ENCODE results near the gene ANKRD22.
"Not testable (repeated sequence)": the region's sequence is repeated elsewhere in the genome, so short reads cannot be mapped to it uniquely, and the experiment has no call there.

Gene ANKRD22

DNA sequence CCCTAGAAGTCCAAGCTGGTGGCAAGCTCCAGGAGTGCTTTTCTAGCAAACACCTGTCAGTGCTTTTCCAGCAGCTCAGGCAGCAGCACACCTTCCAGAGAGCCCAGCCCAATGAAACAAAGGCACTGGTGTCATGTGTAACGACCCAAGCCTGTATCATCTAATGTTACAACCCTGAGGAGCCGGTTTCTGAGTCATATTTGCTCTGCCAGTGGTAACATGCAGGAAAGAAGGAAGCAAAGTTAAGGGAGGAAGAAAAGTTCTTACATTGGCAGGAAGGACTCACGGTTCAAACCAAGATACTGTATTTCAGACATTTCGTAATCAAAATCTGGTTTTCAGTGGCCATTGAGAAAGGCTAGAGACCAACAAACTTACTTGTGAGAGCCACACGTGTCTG is at the start of gene ANKRD22:
TSS of gene ANKRD22 (minus strand) at position 139 of the 400 bp plus-strand sequence. CDS start 237 bp downstream, outside the sequence.
- DNase-seq, result no peak

DNA sequence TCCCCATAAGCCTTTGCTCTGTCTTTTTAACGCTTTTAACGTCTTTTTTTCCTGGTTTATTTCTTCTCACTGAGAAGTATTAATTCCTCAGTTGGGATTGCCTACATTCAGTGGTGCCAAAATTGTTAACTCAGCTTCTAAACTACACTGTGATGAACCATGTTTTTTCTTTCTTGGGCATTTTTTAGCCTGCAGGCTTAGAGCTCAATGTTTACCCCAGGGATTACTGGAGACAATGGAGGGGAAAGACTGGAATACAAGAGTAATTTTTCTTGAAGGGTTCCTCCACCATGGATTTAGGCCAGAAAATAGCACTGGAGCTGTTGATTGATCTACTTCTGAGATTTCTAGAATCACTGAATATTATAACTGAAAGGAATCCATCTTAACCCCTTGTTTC is 48.2 kb upstream of the ANKRD22 start:
- no peak for DNase-seq

DNA sequence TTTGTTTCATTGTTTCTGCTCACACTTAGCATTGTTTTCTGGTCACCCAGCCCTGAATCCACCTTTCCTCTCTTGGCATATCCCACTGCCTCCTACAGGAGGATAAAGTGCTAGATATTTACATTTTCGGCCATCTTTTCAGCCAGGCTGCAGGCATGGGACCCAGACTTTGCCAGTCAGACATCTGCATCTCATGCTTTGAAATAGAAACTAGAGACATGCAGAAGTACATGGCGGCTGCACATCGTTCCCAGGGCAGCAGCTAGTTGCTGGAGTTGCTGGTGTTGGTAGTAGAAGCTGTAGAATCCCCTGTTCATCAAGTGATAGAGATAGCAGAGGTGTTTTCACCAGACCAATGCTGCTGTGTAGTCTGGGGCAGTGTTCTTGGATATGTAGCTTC is 47.1 kb upstream of the ANKRD22 start:
- DNase-seq, result no peak

DNA sequence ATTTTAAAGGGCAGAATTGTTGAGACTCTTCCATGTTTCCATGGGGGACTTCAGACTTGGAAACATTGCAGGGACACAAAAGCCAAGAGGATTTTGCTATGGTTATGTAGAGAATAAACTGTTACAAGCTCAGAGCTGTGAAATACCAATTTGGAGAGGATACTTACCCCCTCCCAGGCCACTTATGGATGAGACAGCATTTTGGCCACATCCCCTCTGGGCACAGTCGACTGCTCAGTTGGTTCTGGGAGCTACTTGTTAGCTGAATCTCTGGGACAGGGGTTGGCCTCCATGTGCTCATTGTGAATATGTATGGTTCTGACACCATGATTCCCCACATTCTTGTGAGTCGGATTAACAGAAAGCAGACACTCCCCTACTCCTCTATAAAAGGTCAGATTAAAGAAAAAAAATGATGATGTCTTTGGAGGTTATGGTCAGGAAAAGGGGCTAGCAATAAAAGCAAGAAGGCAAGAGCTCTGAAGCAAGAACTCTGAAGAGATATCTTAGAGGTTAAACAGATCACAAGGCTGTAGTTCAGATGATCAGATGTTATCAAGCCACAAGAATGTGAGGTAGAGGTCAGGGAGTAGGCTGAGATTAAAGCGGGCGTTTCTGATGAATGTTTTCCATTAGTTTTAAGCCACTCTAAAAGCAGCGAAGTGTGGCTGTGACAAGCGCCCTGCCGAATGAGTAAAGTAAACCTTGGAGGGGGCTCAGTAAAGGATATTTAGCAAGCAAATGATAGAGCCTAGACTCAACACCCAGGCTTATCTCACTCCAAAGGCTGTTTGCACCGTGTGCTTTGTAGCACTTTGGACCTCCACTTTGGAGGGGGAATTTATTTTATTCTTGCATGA is 45.6 kb upstream of the ANKRD22 start:
- no peak for DNase-seq

DNA sequence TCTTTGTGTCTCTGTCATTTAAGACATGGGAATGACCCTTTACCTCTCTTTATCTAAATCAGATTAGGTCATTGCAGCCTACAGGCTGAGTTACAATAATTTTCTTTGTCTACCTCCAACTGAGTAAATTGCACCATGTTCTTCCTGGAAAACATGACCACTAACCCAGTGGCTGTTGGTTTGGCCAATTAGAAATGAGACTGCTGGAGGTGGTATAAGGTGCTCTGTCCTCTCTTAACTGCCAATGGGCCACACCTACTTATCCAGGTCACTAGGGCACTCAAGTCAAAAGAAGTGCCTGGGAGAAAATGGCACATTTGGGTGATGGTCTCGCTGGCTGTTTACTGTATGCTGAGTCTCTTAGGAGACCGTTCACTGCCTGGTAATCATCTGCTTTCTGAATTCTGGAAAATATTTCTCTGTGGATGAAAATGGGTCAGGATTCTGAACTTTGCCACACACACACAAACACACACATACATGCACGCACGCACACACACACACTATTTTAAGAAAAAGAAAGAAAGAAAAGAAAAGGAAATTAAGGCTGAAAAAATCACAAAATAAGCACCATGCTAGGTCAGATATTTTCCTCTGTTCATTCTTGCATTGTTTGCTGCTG is 44.8 kb upstream of the ANKRD22 start:
- no peak for DNase-seq

DNA sequence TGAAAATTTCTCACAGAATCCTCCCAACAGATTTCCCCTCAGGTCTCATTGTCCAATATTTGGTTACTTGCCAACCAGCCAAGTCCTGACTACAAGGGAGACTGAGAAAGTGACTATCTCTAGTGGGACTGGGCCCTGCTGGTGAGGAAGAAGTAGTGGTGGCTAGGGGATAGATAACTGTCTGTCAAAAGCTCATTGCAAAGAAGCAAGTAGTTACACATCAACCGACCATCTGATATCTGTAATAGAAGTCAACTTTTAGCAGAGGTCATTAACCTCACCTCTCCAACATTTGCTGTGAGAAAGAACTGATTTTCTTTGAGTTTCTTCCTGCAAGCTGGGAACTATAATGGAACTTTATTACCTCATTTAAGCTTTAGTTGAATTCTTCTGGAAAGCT is 43.6 kb upstream of the ANKRD22 start:
- no peak for DNase-seq

DNA sequence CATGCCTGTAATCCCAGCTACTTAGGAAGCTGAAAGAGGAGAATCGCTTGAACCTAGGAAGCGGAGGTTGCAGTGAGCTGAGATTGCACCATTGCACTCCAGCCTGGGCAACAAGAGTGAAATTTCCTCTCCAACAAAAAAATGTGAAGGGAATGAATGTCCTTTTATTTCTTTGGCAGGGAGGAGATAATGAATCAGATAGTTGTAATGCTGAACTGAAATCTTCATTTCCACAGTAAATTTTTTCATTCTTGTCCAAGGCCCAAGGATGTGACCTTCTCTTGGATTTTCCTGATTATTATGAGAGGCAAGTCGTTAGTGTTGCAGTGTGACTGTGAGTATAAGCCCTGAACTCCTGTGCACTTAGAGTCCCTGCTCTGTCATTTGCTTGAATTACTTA is 42.0 kb upstream of the ANKRD22 start:
- no peak for DNase-seq

DNA sequence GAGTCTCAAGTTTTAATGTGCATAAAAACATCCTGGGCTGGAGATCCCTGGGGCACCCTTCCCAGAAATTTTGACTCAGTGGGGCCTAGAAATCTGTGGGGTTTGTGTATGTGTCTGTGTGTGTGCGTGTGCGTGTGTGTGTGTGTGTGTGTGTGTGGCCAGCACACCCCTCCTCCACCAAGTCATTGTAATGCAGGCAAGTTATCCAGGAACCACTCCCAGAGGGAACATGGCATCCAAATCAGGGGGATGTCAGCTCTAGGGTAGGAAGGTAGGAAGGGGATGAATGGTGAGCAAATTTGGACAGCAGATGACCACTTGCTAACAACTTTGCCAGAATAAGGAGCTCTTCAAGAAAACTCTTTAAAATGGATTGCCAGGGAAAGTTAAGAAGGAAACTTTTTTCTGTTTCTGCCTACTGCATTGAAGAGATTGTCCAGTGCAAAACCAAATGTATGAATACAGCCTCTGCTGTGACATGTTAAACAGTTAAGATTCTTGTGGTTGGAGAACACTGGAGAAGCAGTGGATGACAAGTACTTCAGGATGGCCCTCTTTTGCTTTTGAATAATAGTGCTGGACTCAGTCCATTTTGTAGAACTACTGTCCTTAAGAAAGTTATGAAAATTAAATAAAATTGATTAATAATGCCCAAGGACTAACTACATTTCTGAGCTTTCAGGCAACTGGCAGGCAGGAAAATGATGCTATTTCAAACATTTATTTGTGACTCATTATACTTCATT is 40.8 kb upstream of the ANKRD22 start:
- no peak for DNase-seq

DNA sequence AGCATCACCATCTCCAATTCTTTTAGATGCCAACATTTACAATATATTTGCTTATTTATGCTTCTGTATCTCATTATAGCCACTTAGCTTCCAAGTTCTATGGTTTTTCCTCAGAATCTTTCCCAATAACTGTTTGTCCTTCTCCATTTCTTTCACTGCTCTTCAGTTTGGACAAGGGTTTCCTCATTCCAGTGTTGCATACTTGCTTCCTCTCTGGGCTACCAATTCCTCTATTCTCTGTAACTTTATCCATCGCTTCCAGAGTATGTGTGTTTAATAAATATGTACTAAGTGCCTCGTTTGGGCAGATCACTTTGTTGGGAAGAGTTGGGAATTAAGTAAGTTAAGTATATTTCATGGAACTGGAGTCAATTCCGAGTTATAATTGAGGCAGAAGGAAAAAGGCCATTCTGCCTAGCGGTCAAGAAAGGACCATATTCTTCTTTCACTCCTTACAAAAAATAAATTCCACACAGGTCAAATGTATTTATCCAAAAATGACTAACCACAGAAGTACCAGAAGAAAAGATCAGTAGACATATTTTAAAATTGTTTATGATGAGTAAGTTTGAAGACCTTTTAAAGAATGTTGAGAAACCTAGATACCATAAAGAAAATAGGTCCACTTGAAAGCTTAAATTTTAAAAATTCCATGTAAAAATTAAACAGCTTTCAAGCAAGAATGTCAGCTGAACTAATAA is 39.2 kb upstream of the ANKRD22 start:
- DNase-seq, result no peak

DNA sequence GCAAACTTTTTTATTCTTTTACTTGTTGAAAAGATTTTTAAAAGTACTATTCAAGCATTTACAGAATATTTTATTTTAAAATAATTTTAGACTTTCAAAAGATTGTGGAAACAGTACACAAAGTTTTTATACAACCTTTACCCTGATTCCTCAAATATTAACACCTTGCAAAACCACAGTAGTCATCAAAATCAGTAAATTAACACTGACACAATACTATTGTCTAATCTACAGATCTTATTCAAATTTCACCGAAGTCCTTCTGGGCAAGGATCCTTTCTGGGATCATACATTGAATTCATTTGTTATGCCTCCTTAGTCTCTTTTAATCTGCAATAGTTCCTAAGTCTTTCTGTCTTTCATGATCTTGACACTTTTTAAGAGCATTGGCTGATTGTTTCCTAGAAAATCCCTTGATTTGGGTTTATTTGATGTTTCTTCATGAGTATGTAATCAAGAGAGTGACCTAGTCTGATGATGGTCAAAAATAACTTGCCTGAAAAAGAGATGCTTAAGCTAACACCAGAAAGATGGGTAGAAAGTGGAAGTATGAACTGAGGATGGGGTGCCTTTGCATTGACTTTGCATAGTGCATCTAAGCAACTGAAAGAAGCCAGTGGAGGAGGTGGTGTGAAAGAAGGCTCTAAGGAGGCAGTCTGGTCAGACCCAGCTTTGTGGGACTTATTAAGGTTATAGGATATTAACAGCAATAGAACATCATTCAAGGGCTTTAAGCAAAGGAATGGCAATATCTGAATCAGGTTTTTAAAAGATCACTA is 38.1 kb upstream of the ANKRD22 start:
- no peak for DNase-seq

DNA sequence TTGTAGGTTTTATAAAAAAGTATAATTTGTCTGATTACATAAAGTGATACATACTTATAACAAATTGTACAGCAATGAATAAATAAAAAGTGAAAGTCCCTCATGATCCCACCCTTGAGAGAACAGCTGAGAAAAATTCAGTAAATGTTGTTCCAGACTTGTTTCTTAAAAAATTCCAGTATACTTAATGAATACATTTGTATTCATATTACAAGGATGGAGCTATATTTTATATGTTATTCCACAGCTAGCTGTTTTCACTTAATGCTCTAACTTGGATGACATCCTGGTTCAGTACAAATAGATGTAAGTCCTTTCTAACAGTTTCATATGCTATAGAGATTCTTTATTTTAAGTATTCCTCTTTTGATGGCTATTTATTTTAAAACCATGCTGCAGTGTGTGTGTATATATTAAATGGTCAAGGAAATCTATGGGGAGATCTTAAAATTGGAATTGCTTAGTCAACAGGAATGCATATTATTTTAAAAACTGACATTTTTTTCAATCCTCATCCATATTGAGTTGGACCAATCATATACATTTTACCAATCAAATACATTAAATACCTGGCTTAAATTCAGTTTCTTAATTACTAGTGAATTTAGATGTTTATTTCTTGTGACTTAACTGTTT is 37.3 kb upstream of the ANKRD22 start:
- no peak for DNase-seq

DNA sequence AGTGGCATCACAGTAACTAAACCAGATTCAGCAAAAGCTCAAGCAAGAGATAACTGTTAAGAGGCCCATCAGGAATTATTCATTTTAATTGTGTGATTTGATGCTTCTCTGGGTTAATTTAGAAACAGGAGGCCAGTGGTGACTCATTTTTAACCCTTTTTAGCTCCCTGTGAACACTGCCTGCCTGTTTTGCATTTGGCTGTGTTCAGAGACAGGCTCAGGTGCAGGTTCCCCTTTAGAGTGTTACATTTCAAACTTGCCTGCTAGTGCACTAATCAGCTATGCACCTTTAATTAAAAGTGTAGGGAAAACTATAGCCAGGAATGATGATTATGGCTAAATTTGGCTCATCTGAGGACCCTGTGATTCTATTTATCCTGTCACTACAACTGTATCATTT is 34.9 kb upstream of the ANKRD22 start:
- DNase-seq, result no peak

DNA sequence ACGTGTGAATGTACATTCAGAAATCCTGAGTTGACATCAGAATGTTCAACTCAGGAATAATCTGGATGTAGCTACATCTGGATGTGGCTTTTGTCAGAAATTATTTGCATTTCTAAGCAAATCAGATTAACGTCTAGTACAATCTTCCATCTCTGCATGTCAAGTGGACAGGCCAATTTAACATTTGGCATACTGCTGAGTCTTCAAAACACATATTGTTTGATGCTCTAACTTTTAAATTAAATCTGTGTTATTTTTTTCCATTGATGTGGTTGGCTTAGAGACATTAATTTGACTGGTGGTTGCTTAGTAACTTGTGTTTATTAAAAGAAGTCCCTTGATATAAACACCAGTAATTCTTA is 31.8 kb upstream of the ANKRD22 start:
- DNase-seq, result no peak

DNA sequence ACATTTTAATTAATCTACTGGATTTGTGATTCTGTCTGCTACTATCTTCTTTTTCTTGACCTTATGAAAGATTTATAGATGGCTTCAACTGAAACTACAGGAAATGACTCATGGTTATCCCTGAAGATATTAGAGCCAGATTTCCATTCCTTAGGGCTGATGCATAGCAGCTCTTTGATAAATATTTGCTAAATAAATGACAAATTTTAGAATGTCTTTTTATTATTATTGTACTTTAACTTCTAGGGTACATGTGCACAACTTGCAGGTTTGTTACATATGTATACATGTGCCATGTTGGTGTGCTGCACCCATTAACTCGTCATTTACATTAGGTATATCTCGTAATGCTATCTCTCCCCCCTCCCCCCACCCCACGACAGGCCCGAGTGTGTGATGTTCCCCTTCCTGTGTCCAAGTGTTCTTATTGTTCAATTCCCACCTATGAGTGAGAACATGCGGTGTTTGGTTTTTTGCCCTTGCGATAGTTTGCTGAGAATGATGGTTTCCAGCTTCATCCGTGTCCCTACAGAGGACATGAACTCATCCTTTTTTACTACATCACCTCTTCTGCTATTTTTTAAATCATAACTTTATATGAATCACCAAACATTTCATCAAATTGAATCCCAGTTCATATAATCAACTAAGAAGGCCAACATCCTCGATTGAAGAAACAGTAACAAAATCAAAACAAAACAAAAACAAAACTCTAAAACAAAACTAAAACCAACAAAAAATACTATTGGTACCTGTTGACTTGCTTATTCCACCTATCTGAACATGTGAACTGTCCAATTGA is 31.2 kb upstream of the ANKRD22 start:
- DNase-seq, result not testable (repeated sequence)

DNA sequence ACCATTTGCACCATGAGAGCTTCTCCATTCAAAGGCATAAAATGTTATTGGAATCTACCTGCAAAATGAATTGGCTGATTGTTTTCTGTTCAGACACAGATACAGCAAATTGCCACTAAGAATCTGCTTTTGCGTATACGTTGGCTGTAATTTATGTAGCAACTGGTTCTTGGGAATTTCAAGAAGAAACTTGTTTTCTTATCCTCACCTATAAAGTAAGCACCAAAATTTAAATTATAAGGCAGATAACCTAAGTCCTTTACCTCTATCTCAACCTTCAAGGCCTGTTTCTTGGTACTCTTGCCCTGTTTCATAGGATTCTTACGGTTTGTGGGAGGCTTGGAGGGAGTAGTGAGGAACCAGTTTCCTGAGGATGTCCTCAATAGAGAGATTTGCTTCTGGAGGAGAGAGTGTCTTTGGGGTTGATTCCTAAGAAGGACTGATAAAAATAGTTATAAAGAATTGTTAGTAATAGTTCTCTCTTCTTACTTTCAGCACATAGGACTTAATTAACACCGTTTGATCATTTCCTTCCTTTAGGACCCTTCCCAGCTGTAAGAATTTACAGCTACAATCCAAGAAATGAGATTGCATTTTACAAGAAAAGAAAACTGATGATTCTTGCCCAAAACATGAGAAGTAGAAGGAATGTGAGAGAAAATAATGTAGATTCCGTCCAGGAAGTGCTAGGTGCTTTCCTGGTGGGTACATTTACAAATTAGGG is 30.4 kb upstream of the ANKRD22 start:
- no peak for DNase-seq

DNA sequence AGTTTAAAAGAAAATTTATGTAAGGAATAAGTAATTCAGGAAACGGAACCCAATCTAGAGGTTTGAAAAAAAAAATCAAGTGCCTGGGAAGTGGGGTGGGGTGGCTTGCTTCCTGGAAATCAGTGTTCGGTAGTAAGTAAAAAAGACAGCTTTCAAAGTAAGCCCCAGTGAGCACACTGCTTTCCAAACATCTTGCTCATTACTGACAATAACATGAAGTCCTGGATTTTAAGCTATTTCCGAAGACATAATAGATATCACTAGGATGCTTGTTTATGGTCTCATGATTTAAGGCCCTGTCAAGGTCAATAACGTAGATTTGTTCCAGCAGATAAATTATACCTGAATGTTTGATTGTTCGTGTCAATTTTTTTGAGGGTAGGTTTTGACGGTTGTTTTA is 29.7 kb upstream of the ANKRD22 start:
- DNase-seq, result no peak

DNA sequence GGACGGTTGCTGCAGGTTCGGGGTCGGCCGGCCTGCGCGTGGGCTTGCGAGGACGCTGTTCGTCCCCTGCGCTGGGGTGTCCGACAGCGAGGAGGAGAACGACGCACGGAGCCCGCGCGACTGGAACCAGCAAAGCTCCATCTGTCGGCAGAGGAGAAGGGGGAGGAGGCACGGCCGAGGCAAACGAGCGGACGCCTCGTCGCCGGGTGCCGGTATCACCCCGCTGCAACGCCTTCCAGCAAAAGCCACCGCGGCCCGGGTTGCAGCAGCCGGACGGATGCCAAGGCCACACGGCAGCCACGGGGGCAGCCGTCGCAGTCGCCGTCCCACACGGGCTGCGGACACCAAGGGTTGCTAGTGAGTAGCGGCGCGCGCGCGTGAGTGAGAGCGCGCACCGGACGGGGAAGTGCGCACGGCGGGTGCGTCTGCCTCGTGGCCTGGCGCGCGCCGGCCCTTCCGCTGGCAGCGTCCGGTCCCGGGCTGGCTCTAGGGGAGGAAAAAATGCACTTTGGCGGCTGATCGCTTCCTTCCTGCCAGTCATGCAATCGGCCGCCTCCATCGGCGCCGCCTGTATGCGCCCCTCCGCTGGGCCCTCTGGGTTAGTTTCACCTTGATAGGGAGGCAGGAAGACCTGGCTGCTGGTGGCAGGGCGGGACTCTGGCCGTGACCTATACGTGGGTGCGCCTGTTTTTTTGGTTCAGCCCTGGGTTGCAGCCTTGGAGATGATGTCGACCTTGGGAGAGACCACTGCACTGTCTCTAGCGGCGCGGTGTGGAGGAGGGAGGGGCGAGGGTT is 28.8 kb upstream of the ANKRD22 start:
- peak; percentile 88 for DNase-seq

DNA sequence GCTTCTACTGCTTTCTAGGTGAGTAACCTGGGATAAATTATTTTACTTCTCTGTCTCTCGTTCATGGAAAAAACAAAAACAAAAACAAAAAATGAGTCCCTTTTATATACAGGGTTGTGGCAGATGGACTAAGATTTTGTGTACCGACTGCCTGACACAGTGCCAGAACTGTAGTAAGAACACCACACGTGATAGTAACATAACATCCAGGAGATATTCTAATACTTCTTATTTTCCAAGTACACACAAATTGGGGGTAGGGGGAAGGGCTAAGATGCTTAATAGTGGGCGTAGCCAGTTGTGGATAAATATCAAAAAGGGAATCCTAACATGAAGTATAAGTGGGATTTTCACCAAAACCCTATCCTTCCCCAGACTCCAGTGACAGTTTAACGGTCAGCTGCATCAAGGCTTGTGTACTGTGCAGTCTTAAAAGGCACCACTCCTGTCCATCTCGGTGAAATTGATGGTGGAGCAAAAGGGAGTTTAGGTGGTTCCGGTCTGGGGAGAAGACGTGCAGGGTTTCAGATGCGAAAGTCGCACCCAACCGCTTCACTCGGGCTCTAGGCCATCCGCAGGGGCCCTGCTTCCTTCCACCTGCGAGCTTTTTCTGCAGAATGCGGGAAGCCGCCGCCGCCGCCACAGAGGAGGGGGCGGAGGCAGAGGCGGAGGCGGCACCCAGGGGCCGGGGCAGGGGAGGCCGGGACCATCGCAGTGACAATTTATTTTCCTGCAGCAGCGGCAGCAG is 28.1 kb upstream of the ANKRD22 start, which contains the start of gene STAMBPL1:
TSS of gene STAMBPL1 (plus strand) at position 712 of the 748 bp plus-strand sequence. CDS start 21,464 bp downstream, outside the sequence.
- DNase-seq, result no peak

DNA sequence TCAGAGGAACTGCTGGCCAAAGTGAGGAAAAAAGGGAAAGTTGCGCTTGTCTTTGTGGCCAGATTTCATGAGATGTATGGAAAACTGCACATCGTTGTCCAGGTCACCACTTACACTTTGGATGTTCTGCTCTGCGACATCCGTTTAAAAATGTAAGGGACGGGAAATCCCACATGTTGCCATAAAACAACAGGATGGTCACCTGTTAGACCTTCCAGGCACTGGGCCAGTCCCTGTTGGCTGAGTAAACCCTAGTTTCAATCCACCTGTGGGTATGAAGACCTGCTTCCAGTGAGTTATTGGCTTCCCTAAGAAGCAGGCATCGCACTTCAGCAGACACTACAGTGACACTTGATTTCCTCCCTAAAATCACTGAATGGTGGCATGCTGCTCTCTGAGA is 25.7 kb upstream of the ANKRD22 start:
- no peak for DNase-seq
